Nephron (organoid): ENCODE results near the gene WIPF1.
A peak's percentile ranks its signal among the peaks of the same experiment; 100 is the strongest.

Source experiments
- H3K27ac Mint-ChIP-seq, 3 experiments: 2 replicates each; pipeline ENCODE4 v1.8.0; 2020; ENCODE audit warnings: mixed read lengths in 3 of 3, mild to moderate bottlenecking in 2 of 3, moderate library complexity in 1 of 3
- H3K27me3 Mint-ChIP-seq: 2 replicates; pipeline ENCODE4 v1.8.0; 2021; ENCODE audit warnings: low read depth, mild to moderate bottlenecking, moderate library complexity, mixed read lengths
- H3K36me3 Mint-ChIP-seq: 2 replicates; pipeline ENCODE4 v1.8.0; 2020; ENCODE audit warnings: low read depth, mixed read lengths
- H3K4me1 Mint-ChIP-seq: 2 replicates; pipeline ENCODE4 v1.8.0; 2020; ENCODE audit warnings: mixed read lengths
- H3K4me3 Mint-ChIP-seq, 3 experiments: 2 replicates each; pipeline ENCODE4 v1.8.0; 2020; ENCODE audit warnings: mild to moderate bottlenecking in 3 of 3, mixed read lengths in 3 of 3, moderate library complexity in 2 of 3
- H3K9me3 Mint-ChIP-seq: 2 replicates; pipeline ENCODE4 v1.8.0; 2020; ENCODE audit warnings: mixed read lengths
- CTCF ChIP-seq, 3 experiments: fragments of 200-600 bp; sonication (generic); IDR thresholded peaks; one replicate each; pipeline ENCODE4 v1.5.0; 2021; ENCODE audit warnings: antibody characterized with exemption in 3 of 3; ENCODE audit not compliant: unreplicated experiment in 3 of 3

The WIPF1 gene

GRCh38 chr2:174594456-174594855 is 3.1 kb downstream of the WIPF1 start:
- peak overlapping the region; percentile 73 to 79 (median 76) for H3K27ac Mint-ChIP-seq
- peaks cover 56% of the 10 kb centered on the region for H3K4me1 Mint-ChIP-seq
- peak overlapping the region in 1 of 3 experiments; percentile 36 for H3K4me3 Mint-ChIP-seq
- H3K27me3 Mint-ChIP-seq: no peaks in the 10 kb centered on the region
- H3K36me3 Mint-ChIP-seq: no peaks in the 10 kb centered on the region
- no peak for TF ChIP-seq CTCF (IDR thresholded peaks at IDR 0.05; ENCODE audit: unreplicated experiment in 3 of 3)
- H3K9me3 Mint-ChIP-seq: no peaks in the 10 kb centered on the region

DNA sequence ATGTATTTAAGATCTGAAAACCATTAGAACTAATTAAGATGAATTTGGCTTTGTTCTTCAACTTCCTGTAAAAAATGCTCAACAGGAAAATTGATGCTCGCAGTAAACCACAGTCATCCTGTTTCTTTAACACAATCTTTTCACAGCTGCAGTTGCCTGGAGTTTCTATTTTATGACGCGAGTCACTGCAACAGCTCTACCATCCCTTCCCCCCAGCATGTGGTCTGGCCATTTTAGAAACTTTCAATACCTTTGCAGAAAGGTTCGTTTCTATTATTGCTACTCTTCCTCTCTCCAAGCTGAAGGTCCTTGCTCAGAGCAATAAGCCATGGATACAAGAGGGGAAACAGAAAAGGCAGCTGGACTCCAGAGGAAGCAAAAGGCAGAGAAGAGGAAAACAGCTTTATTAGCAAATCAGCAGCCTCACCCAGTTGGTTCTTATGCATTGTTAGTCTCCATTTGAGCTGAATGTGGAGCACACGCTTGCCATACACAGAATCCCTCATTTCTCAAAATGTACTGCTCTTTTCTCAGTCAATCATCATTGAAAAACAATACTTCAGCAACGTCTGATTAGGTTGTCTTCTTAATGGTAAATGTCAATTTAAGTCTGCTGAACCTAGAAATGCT is 3.9 kb downstream of the WIPF1 start:
- H3K9me3 Mint-ChIP-seq: no peaks in the 10 kb centered on the region

DNA sequence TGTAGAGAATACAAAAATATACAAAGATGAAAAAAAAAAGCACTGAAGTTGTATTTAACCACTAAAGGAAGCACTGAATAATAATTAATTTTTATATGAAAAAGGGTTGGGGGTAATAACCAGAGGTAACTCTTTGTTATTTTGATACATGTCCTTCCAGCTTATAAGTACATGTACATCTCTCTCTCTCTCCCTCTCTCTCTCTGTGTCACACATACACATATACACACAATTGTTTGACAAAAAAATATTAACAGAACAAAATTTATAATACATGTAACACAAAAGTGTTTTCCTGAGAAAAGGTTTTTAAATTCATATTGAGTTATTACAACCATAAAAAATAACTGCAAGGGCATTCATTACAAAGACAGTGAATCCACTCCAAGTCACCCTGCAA is 4.6 kb downstream of the WIPF1 start:
- Mint-ChIP-seq H3K36me3 (no peaks in the 10 kb centered on the region), H3K4me3 (no peak overlapping the region), H3K27ac (peak overlapping the region; percentile 79 to 94 (median 90)), H3K4me1 (peaks cover 70% of the 10 kb centered on the region), H3K27me3 (no peaks in the 10 kb centered on the region), H3K9me3 (no peaks in the 10 kb centered on the region)
- no peak for TF ChIP-seq CTCF (IDR thresholded peaks at IDR 0.05; ENCODE audit: unreplicated experiment in 3 of 3)

More for the DNA sequence above, 3.9 kb downstream of the WIPF1 start:
- Mint-ChIP-seq H3K4me3 (peak overlapping the region; percentile 27 to 48 (median 45)), H3K27me3 (no peaks in the 10 kb centered on the region), H3K27ac (peak overlapping the region; percentile 79 to 94 (median 90)), H3K4me1 (peaks cover 63% of the 10 kb centered on the region), H3K36me3 (no peaks in the 10 kb centered on the region)
- no peak for TF ChIP-seq CTCF (IDR thresholded peaks at IDR 0.05; ENCODE audit: unreplicated experiment in 3 of 3)

DNA sequence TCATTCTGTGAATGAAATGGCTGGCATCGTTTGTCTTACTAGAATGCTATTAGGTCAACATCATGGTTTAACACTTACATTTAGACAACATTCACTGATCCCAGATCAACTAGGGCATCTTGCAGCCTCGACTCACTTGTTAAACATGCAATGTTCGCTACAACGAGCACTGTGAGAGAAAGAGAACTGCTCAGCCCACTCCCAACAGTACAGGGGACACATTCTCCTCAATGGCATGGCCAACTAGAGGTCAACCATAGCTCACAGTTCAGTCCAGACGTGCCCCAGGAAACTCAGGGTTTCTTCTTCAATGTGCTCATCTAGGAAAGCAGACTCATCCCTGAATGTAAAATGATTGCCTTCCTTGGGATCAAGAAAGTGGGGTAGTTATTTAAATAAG is 5.9 kb downstream of the WIPF1 start:
- Mint-ChIP-seq H3K27me3 (no peaks in the 10 kb centered on the region), H3K9me3 (no peaks in the 10 kb centered on the region), H3K36me3 (no peaks in the 10 kb centered on the region), H3K4me3 (no peak overlapping the region), H3K27ac (peak overlapping the region in 1 of 3 experiments; percentile 25), H3K4me1 (peaks cover 68% of the 10 kb centered on the region)
- no peak for TF ChIP-seq CTCF (IDR thresholded peaks at IDR 0.05; ENCODE audit: unreplicated experiment in 3 of 3)

DNA sequence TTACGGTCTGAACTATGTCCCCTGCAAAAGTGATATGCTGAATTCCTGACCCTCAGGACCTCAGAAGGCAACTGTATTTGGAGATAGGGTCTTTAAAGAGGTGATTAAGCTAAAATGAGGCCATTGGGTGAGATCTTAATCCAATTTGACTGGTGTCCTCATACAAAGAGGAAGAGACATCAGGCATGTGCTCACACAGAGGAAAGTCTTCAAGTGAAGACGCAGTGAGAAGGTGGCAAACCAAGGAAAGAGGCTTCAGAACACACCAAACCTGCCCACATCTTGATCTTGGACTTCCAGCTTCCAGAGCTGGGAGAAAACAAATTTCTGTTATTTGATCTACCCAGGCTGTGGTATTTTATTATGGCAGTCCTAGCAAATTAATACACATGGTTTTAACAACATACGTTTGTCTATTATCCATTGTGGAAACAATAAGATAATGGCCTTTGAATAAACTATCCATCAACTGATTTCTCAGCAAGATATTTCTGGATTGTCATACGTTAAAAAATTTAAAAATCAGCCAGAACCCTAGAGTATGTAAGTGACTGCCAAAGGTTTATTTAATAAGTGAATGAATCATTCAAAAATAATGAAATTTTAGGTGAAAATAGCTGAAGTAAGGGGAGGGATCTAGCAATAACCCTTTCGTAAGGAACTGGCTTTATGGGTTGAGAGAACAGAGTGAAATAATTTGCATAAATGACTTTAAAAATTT is 6.5 kb downstream of the WIPF1 start:
- no peaks in the 10 kb centered on the region for H3K36me3 Mint-ChIP-seq
- H3K27ac Mint-ChIP-seq: no peak overlapping the region
- TF ChIP-seq CTCF (IDR thresholded peaks at IDR 0.05; ENCODE audit: unreplicated experiment in 3 of 3): no peak
- no peak overlapping the region for H3K4me3 Mint-ChIP-seq
- H3K4me1 Mint-ChIP-seq: peaks cover 67% of the 10 kb centered on the region
- H3K27me3 Mint-ChIP-seq: no peaks in the 10 kb centered on the region
- H3K9me3 Mint-ChIP-seq: no peaks in the 10 kb centered on the region

GRCh38 chr2:174590346-174590745 is 7.3 kb downstream of the WIPF1 start:
- Mint-ChIP-seq H3K4me1 (peaks cover 61% of the 10 kb centered on the region), H3K36me3 (no peaks in the 10 kb centered on the region), H3K4me3 (no peak overlapping the region), H3K27ac (no peak overlapping the region), H3K27me3 (no peaks in the 10 kb centered on the region), H3K9me3 (no peaks in the 10 kb centered on the region)
- TF ChIP-seq CTCF (IDR thresholded peaks at IDR 0.05; ENCODE audit: unreplicated experiment in 3 of 3): no peak
